Fibroblast of skin of right quadriceps (primary cell): ENCODE results near the gene SDHAF3.
"Not testable (repeated sequence)": the region's sequence is repeated elsewhere in the genome, so short reads cannot be mapped to it uniquely, and the experiment has no call there.

Experiments
- DNase-seq: peaks from one replicate; pipeline ENCODE4 v3.0.0-alpha.2; 2013

The SDHAF3 gene

DNA sequence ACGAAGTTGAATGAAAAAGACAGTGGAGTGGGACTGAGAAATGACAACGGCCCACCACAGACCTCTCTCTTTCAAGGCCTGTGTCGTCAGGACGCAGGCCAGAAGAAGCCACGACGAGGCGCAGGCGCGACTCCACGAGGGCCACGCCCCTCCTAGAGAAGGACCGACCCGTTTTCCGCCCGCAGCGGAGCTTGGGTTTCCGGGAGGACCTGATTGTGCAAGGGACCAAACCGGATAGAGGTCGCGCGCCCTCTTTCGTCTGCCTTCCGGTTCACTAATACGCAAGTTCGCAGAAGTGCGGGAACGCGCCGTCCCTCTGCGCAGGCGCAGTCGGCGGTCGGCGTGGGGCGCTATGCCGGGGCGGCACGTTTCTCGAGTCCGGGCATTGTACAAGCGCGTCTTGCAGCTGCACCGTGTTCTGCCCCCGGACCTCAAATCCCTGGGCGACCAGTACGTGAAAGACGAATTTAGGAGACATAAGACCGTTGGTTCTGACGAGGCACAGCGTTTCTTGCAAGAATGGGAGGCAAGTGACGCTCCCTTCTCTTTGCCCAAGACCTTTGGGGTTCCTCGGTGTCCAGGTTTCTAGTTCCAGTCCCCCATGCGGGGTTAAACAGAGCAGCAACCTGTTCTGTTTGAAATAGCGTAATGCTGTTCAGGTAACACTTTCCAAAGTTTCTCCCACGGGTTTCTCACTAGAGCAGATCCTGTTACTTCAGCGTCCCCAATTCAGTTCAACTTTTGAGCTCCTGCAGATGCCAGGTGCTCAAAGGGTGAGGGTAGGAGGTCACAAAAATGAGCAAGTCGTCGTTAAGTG lies at the start of gene SDHAF3:
SDHAF3 (plus strand) TSS at position 327 of the 817 bp plus-strand sequence; CDS start at position 353, 26 bp downstream.
- peak; percentile 98 for DNase-seq

DNA sequence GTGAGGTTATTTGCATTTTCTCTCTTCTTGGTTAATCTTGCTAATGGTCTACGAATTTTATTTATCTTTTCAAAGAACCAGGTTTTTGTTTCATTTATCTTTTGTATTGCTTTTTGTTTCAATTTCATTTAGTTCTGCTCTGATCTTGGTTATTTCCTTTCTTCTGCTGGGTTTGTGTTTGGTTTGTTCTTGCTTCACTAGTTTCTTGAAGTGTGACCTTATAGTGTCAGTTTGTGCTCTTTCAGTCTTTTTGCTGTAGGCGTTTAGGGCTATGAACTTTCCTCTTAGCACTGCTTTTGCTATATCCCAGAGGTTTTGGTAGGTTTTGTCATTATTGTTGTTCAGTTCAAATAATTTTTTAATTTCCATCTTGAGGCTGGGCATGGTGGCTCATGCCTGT lies 45.5 kb upstream of the SDHAF3 start:
- not testable (repeated sequence) for DNase-seq

DNA sequence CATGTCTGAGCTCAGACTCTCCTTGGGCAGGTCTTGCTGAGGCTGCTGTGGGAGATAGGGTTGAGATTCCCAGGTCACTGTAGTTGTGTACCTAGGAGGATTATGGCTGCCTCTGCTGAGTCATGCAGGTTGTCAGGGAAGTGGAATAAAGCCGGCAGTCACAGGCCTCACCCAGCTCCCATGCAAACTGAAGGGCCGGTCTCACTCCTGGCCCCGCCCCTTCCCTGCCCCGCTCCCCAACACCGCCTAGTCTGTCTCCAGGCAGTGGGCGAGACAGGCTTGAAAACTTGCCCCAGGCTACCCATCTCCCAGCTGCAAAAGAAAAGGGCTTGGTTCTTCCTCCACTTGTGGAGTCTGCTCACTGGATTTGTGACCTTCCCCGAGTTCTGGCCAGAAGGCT lies 41.6 kb upstream of the SDHAF3 start:
- no peak for DNase-seq

DNA sequence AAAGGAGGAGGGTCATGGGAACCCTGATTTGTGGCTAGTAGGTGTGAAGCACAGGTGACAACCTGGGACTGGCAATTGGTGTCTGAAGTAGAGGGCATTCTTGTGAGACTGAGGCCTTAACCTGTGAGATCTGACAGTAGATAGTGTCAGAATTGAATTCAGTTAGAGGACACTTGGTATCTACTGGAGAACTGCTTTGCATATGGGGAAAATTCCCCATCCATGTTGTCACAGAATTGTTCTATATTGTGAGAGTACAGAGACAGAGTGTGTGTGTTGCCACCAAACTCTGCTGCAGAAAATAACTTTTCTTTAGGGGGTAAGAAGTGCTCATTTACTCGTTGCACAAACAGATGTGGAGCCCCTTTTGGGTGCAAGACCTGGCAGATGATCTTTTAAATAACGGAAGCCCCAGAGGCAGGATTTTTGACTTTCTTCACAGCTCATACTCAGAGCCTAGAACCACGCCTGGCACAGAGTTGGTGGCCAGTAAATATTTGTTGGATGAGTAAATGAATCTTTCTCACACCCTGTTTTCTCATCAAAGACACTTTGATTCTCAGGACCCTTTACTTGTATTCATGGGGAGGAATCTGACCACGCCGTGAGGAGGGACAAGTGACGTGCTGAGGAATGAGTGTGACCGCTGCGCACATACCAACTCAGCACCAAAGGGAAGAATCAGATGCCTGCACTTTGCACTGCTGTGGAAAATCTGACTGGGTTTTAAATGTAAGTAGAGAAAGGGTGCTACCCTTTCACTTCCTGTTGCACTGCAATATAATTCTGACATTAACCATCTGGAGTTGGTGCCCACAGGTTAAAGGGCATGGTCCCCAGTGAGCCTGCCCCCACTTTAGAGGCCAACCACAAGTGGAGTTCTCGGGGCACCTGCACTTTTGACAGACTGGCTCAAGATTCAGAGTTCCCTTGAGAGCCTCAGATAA lies 39.2 kb upstream of the SDHAF3 start:
- DNase-seq = no peak

DNA sequence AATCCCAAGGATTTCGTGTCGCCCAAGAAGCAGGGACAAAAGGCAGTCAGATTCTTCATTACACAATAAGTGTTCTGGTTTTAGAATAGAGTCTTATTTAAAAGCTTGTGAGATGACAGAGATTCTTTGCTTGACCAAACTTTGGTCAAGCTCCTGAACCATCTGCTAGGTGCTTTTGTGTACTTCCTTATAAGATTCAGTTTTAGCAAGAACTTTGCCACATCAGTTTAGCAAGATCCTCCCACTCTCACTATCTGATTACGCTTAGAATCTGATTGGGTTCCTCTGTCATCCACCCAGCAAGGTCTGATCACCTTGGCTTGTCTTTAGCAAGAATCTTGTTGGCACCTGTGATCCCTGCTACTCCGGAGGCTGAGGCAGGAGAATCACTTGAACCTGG lies 38.2 kb upstream of the SDHAF3 start:
- no peak for DNase-seq

DNA sequence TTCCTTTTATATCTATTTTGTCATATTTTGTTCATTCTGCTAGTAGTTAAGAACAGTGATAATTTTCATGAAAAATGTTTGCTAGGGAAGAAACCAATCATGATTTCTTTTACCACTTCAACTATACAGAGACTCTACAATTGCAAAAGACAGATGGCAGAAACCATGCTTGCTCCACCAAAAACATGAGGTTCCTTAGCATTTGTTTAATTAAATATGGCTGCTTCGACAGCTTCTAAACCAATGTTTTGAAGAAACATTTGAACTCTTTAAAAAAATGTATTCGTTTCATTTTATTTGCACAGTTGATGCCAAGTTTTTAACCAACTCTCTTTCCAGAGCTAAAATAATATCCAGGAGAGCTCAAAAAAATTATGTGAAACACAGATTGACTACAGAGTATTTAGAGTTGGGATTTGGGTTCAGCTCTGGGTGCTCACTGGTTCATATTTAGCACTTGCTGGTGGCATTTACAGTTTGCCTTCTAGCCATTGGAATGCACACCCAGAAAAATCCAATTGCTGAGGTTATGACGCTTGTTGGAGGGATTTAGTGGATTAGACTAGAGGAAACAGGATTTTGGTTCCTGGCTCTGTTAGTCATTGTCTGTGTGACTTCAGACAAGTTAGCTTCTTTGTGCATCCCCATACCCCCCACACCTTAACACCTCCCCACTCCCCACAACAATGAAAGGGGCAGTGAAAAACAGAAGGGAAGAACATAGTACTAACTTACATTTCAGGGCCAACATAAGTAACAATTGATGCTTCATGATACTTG lies 35.8 kb upstream of the SDHAF3 start:
- DNase-seq = no peak

DNA sequence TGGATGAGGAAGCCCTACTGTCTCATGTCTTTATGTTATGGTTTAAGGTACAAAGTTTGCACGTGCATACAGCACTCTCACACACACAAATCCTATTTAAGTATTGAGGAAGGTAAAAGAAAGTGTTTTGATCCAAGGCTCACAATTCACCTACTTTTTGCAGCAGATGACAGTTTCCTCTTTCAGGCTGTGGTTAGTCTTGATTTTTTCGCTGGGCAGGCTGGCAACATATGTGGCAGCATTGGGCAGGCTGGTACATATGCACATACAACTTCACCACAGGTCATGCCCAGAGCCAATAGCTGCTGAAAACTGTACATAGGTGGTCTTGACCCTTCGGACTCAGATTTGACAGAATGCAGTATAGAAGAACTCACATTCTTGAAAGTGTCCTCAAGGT lies 29.1 kb upstream of the SDHAF3 start:
- no peak for DNase-seq

DNA sequence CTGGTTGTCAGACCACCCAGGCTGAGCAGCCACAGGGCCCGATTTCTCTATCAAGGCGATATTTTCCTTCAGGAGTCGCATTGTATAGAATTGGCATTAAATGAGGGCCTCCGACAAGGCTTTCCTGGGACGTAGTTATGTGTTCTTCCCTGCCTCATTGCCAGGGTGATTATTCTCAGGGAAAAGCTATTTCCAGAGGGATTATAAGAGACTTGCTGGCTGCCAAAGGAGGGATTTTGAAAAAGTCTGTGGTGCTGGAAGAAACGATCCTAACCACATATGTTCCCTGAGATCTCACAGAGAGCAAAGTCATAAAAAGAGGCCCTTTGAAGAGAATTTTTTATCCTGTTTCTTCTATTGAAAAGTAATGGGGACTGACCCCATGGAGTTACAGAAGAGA lies 27.7 kb upstream of the SDHAF3 start:
- DNase-seq = no peak

DNA sequence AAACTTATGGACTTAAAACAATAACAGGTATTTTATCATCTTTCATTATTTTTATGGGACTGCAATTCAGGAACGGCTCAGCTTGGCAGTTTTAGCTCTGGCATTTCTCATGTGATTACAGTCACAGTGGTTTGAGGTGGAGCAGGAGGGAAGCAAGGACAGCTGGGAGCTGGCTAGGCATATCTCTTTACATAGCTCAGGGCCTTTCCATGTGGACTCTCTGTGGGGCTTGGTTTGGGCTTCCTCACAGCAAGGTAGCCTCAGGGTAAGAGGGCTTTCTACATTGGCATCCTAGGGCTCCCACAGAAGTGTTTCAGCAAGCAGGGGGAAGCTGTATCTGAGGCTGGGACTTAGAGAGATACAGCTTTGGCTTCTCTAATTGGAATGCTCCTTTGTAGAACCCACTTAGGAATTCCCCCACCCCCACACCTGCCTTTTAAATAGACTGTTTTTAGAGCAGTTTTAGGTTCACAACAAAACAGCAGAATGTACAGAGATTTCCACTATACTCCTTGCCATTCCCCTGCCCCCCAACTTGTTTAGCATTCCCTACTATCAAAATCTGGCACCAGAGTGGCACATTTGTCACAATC lies 26.6 kb upstream of the SDHAF3 start:
- DNase-seq = no peak

DNA sequence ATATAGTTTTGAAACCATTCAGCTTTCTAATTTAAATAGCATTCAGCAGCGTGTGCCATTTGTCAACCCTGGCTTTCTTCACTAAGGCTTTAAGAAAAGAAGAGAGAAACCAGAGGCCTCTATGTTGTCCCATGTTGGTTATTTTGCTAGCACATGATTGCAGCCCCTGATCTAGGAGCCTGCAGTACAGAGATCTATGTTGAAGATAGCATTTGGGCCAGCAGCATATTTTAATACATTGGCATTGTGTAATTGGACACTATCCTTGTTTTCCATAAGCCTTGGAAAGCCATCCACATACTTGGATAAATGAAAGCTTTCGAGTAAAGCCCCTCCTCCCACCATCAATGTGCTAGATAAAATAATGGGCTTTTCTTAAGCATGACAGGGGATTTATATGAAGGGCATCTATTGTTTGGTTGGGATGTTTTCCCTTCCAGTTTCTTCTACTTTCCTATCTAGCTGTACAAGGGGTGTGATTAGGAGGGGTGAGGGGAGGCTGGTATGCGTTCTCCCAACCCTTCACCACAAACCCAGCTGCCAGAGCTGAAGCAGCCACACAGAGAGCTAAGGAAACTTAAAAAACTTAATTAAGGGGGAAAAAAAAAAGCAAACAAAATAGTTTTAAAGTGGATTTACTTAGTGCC lies 23.1 kb upstream of the SDHAF3 start:
- no peak for DNase-seq

DNA sequence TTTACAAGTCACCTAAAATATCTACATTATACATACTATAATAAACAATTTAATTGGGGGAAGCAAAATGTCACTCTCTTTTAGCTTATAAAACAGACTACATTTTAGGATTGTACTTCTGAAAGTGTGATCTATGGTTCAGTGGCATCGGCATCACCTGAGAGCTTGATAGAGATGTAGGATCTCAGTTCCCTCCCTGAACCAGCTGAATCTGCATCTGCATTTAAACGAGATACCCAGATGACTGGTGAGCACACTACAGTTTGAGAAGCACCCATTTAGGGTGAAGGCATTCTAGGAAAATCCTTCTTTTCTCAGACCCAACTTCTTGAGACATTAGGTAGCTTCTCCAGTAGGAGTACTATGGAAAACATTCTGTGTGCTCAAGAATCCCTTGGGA lies 21.5 kb upstream of the SDHAF3 start:
- no peak for DNase-seq

DNA sequence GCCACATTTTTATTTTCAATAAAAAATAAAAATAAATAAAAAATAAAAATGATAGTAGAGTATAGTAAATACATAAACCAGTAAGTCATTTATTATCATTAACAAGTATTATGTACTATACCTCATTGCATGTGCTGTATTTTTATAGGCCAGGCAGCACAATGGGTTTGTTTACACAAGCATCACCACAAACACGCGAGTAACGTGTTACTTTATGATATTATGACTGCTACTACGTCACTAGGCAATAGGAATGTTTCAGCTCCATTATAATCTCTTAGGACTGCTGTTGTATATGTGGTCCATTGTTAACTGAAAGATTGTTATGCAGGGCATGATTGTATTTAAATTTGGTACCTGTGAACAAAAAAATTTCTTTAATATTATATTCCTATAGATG lies 20.8 kb upstream of the SDHAF3 start:
- DNase-seq = no peak

DNA sequence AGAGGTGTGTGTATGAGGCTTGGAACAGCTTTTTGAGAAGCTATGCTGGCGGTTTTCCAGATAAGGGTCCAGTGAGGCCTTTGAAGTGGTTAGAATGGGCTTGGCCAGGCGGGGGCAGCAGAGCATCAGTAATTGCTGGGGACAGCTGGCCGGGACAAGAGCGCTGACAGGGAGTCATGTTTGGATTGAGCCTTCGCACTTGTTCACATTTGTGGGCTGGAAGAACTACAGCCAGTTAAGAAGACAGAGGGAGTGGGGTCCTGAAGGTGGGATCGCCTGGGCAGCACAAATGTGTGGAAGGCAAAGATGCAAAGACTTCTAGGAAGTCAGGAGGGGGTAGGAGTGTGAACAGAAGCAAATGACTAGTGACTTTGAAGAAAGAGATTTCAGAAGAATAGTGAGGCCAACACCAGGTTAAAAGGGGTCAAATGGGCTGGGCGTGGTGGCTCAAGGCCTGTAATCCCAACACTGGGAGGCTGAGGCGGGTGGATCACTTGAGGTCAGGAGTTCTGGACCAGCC lies 12.7 kb upstream of the SDHAF3 start:
- peak; percentile 43 for DNase-seq

DNA sequence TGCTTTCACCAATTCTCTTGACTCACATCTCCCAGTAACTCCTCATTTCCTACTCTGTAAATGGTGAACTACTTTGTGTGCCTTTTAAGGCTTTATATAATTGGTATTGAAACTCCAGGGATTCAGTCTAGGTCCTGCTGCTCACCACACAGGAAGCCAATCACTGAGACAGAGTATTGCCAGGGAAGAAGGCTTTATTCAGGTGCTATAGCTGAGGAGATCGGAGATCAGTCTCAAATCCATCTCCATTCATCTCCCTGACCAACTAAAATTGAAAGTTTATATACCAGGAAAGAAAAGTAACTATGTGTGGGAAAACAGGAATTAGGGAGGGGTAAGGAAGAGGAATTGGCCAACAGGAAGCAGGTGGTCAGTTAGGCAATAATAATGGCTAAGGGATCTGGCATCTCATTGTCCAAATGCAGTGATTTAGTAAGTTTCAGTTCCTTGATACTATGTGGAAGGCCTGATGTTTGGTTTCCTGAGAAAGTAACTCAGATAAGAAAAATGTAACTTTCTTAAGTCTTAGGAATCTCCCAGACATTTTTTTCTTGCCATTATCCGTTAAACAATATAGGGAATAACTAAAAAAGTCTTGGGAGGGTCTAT lies 10.2 kb upstream of the SDHAF3 start:
- DNase-seq = no peak

DNA sequence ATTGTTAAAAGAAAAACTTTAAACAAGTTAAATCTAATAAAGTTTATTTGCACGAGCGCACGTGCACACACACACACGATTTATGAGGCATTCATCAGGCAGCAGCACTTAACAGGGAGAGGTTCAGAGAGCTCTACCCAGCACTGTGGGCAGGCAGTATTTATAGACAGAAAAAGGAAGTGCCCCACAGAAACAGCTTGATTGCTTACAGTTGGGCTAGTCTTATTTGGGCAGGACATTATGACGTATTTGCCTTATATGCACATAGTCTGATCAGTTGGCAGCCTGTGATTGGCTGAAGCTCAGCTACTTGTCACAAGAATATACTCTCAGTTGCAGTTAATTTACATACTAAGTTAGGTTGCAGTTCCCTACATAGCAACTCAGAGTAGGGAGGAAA lies 1.2 kb upstream of the SDHAF3 start:
- DNase-seq = peak; percentile 33

DNA sequence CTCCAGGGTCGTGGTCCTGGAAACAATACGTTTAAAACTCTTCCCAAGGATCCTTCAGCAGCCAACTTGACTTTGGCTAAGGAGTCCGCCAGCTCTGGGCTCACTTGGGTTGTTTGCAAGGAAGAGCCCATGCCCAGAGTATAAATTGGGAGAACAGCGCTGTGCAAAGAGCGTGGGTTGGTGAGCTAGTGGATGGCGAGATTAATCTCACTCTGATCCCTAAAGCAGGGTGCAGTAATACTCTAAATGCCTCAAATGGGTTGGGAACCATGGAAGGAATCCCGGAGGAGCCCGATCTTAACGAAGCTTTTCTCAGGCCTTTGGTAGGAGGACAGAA lies 495 bp upstream of the SDHAF3 start:
- no peak for DNase-seq

DNA sequence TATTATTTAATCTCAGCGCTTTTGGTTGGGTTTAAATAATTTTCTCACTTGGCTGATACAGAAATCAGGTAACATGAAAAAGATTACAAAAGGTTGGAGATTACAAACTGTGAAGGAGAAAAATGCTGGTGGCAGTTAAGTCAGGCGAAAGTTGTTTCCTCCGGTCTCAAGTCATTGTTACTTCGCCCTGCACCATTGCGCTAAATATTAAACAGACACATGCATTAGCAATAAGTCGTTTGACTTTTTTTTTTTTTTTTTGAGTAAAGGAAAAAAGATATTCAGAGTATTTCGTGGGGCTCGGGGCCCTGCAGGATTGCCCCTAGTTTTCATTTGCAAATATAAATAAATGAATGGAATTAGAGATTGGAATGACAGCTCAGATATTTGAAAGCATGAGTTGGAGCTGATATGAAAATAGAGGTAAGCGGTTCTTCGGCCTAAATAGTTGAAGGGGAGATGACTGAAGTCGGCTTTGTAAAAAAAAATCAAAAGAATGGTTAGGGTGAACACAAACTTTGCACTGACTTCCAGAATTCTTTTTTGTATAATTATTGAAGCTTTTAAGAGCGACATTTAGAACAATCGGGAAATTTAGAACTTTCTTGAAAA lies 914 bp downstream of the SDHAF3 start:
- DNase-seq = peak; percentile 4

DNA sequence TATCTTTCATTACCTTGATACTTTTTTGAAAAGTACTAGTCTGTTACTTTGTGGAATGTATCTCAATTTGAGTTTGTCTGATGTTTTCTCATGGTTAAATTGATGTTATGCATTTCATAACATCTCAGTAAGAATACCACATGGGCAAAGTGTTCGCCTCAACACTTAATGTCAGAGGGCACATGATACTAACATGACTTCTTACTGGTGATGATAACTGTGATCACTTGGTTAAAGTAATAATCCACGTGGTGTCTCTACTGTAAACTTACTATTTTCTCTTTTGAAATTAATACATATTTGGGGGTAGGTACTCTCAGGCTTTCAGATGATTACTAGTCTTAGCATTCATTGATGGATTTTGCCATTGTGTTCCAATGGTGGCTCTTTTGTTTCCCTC lies 2.2 kb downstream of the SDHAF3 start:
- no peak for DNase-seq

DNA sequence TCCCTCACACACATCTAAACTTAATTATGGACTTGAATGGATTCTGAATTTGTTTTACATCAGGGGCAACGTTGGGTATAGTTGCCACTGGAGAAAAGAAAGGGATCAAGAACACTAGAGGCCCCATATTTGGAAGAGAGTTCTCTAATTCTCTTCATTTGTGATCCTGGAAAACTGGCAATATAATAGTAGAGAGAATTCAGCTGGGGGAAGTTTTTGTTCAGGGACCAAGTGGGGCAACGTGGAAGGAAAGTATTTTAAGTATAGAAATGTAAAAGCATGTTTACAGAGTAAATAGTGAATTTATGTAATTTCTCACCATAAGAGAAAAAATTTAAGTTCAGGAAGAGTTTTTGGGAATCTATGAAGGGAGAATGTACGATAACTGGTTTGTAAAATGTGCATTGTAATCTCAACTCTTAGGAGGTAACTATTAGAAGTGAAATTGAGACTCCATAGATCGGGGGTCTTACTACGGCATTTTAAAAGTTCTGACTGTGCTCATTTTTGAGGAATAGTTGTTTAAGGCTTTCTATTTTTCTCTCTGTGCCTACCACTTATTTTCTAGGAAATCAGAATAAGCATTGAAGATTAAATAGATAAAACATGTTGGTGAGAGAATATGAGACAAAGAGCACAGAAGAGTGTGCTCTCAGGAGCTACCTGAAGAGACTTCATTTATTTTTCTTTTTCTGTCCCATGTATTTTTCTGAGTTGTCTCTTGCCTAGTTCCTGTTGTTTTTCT lies 3.4 kb downstream of the SDHAF3 start:
- DNase-seq = no peak

DNA sequence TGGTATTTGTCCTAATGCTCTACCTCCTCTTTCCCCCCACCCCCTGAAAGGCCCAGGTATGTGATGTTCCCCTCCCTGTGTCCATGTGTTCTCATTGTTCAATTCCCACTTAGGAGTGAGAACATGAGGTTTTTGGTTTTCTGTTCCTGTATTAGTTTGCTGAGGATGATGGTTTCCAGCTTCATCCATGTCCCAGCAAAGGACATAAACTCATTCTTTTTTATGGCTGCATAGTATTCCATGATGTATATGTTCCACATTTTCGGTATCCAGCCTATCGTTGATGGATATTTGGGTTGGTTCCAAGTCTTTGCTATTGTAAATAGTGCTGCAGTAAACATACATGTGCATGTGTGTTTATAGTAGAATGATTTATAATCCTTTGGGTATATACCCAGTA lies 5.6 kb downstream of the SDHAF3 start:
- not testable (repeated sequence) for DNase-seq
